Measurements from ENCODE around the gene ANO10.

DNA sequence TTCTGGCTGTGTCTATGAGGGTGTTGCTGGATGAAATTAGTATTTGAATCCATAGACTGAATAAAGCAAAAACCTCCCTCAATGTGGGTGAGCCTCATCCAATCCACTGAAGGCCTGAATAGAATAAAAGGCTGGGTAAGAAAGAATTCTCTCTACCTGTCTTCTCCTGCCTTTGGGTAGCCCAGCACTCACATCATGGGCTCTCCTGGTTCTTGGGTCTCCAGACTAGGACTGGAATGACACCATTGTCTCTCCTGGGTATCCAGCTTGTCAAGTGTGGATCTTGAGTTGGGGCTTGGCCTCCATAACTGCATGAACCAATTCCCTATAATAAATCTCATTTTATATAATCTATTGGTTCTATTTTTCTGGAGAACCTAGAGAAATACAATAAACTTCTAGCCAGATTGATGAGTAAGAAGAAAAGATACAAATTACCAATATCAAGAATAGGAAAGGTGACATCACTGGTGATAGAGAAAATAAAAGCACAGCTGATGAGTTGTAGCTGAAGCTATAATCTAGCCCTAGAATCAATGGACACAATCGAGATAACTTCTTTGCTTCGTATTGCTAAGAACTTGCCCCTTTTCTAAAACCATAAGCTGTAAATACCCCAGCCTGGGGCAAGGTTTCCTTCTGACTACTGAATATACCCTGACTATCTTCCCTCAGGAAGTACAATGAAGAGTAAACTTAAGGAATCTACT, 106.4 kb downstream of the ANO10 start:
- TF ChIP-seq POLR2A (IDR thresholded peaks at IDR 0.05; ENCODE audit: control extremely low read depth in 1 of 2, low read depth in 2 of 2, low read length in 2 of 2) (no peak), RBBP5 (IDR thresholded peaks at IDR 0.05; ENCODE audit: borderline replicate concordance, low read depth, low read length) (no peak), ASH2L (IDR thresholded peaks at IDR 0.05; ENCODE audit: low read length) (no peak), CTCF (IDR thresholded peaks at IDR 0.05; ENCODE audit: control extremely low read depth in 1 of 3, insufficient read depth in 1 of 3, low read depth in 1 of 3, low read length in 3 of 3) (no peak), POLR2AphosphoS5 (IDR thresholded peaks at IDR 0.05; ENCODE audit: low read depth, low read length) (no peak)

All from H1 (cell line).